Measurements from ENCODE around the gene ZBTB48. TPM values are rescaled to one million over a fixed set of nuclear protein-coding genes. Genes with fewer than 3 reads are reported as not detected.

ZBTB48 gene
- total RNA-seq, 1 donor from 2014 or later, result 39.0 TPM

GRCh38 chr1:6586404-6586816, 6.6 kb downstream of the ZBTB48 start:
- Mint-ChIP-seq H3K27ac (ENCODE audit: unreplicated experiment) (no peak overlapping the region), H3K27me3 (ENCODE audit: unreplicated experiment) (peaks cover 9% of the 10 kb centered on the region), H3K4me1 (ENCODE audit: low read depth, unreplicated experiment) (peaks cover 9% of the 10 kb centered on the region), H3K4me3 (ENCODE audit: unreplicated experiment) (no peak overlapping the region), H3K9me3 (ENCODE audit: unreplicated experiment) (peaks cover 2% of the 10 kb centered on the region), H3K36me3 (ENCODE audit: unreplicated experiment) (no peaks in the 10 kb centered on the region)
- TF ChIP-seq CTCF (IDR thresholded peaks at IDR 0.05; ENCODE audit: partially characterized antibody, unreplicated experiment), result no peak
- no peak for DNase-seq

GRCh38 chr1:6587261-6588005, 7.6 kb downstream of the ZBTB48 start:
- no peak overlapping the region for H3K27ac Mint-ChIP-seq (ENCODE audit: unreplicated experiment)
- no peak for DNase-seq
- no peak overlapping the region for H3K4me3 Mint-ChIP-seq (ENCODE audit: unreplicated experiment)
- TF ChIP-seq CTCF (IDR thresholded peaks at IDR 0.05; ENCODE audit: partially characterized antibody, unreplicated experiment), result no peak
- H3K4me1 Mint-ChIP-seq (ENCODE audit: low read depth, unreplicated experiment), result peaks cover 12% of the 10 kb centered on the region
- peaks cover 2% of the 10 kb centered on the region for H3K9me3 Mint-ChIP-seq (ENCODE audit: unreplicated experiment)
- H3K36me3 Mint-ChIP-seq (ENCODE audit: unreplicated experiment), result no peaks in the 10 kb centered on the region
- peaks cover 9% of the 10 kb centered on the region for H3K27me3 Mint-ChIP-seq (ENCODE audit: unreplicated experiment)

GRCh38 chr1:6588128-6588892, 8.5 kb downstream of the ZBTB48 start:
- Mint-ChIP-seq H3K9me3 (ENCODE audit: unreplicated experiment) (peaks cover 2% of the 10 kb centered on the region), H3K27ac (ENCODE audit: unreplicated experiment) (no peak overlapping the region), H3K4me3 (ENCODE audit: unreplicated experiment) (no peak overlapping the region), H3K27me3 (ENCODE audit: unreplicated experiment) (peaks cover 9% of the 10 kb centered on the region), H3K4me1 (ENCODE audit: low read depth, unreplicated experiment) (peaks cover 12% of the 10 kb centered on the region), H3K36me3 (ENCODE audit: unreplicated experiment) (no peaks in the 10 kb centered on the region)
- DNase-seq, result no peak
- no peak for TF ChIP-seq CTCF (IDR thresholded peaks at IDR 0.05; ENCODE audit: partially characterized antibody, unreplicated experiment)

GRCh38 chr1:6588893-6589520, 9.2 kb downstream of the ZBTB48 start:
- Mint-ChIP-seq H3K4me1 (ENCODE audit: low read depth, unreplicated experiment) (peaks cover 12% of the 10 kb centered on the region), H3K9me3 (ENCODE audit: unreplicated experiment) (peaks cover 4% of the 10 kb centered on the region), H3K27ac (ENCODE audit: unreplicated experiment) (no peak overlapping the region), H3K36me3 (ENCODE audit: unreplicated experiment) (no peaks in the 10 kb centered on the region), H3K27me3 (ENCODE audit: unreplicated experiment) (peaks cover 9% of the 10 kb centered on the region), H3K4me3 (ENCODE audit: unreplicated experiment) (no peak overlapping the region)
- no peak for DNase-seq
- no peak for TF ChIP-seq CTCF (IDR thresholded peaks at IDR 0.05; ENCODE audit: partially characterized antibody, unreplicated experiment)
